Trophoblast cell (in vitro differentiated cells and primary cell): ENCODE results near the gene GOLGA3.
"Not testable (repeated sequence)": the region's sequence is repeated elsewhere in the genome, so short reads cannot be mapped to it uniquely, and the experiment has no call there.

Experiments
- DNase-seq, 2 donors: peaks; one replicate each; pipeline ENCODE4 v3.0.0-alpha.2; 2016
- H2AFZ ChIP-seq: 2 replicates; pipeline ENCODE4 v1.6.1; 2013; ENCODE audit warnings: low read length, moderate library complexity, mild to moderate bottlenecking; ENCODE audit not compliant: insufficient read depth, poor library complexity
- H2AK5ac ChIP-seq: 2 replicates; pipeline ENCODE4 v1.6.1; 2013; ENCODE audit warnings: mild to moderate bottlenecking, low read length
- H2BK120ac ChIP-seq: 2 replicates; pipeline ENCODE4 v1.6.1; 2013; ENCODE audit warnings: low read length, mild to moderate bottlenecking, moderate library complexity; ENCODE audit not compliant: insufficient read depth, poor library complexity
- H2BK12ac ChIP-seq: 2 replicates; pipeline ENCODE4 v1.6.1; 2013; ENCODE audit warnings: mild to moderate bottlenecking, low read length, moderate library complexity
- H2BK5ac ChIP-seq: 2 replicates; pipeline ENCODE4 v1.6.1; 2013; ENCODE audit warnings: low read length, low read depth, moderate library complexity, mild to moderate bottlenecking; ENCODE audit not compliant: poor library complexity
- H3K14ac ChIP-seq: 2 replicates; pipeline ENCODE4 v1.6.1; 2013; ENCODE audit warnings: mild to moderate bottlenecking, low read length
- H3K18ac ChIP-seq: 2 replicates; pipeline ENCODE4 v1.6.1; 2013; ENCODE audit warnings: mild to moderate bottlenecking, low read length
- H3K23ac ChIP-seq: 2 replicates; pipeline ENCODE4 v1.6.1; 2013; ENCODE audit warnings: low read length
- H3K27ac ChIP-seq: 2 replicates; pipeline ENCODE4 v1.5.1; 2013; ENCODE audit warnings: low read depth, mild to moderate bottlenecking, inconsistent platforms, low read length, moderate library complexity
- H3K27me3 ChIP-seq: 2 replicates; pipeline ENCODE4 v1.6.1; 2013; ENCODE audit warnings: inconsistent platforms, mild to moderate bottlenecking, low read length, moderate library complexity; ENCODE audit not compliant: insufficient read depth
- H3K36me3 ChIP-seq, 2 experiments: 1 replicate in 1 of 2; 2 replicates in 1 of 2; pipeline ENCODE4 v1.6.1; 2013; ENCODE audit warnings: low read length in 2 of 2, mild to moderate bottlenecking in 2 of 2, moderate library complexity in 1 of 2; ENCODE audit not compliant: insufficient read depth in 2 of 2, control insufficient read depth in 1 of 2
- H3K4ac ChIP-seq: 2 replicates; pipeline ENCODE4 v1.6.1; 2013; ENCODE audit warnings: low read depth, mild to moderate bottlenecking, low read length, moderate library complexity
- H3K4me1 ChIP-seq, 2 experiments: 1 replicate in 1 of 2; 2 replicates in 1 of 2; pipeline ENCODE4 v1.6.1; 2013; ENCODE audit warnings: low read length in 2 of 2, mild to moderate bottlenecking in 2 of 2, moderate library complexity in 1 of 2; ENCODE audit not compliant: insufficient read depth in 2 of 2, control insufficient read depth in 1 of 2
- H3K4me2 ChIP-seq: 2 replicates; pipeline ENCODE4 v1.6.1; 2013; ENCODE audit warnings: inconsistent platforms, mild to moderate bottlenecking, low read length, moderate library complexity
- H3K4me3 ChIP-seq: 2 replicates; pipeline ENCODE4 v1.5.1; 2013; ENCODE audit warnings: mild to moderate bottlenecking, low read depth, low read length, inconsistent platforms
- H3K79me1 ChIP-seq: one replicate; pipeline ENCODE4 v1.6.1; 2013; ENCODE audit warnings: low read length
- H3K79me2 ChIP-seq: 2 replicates; pipeline ENCODE4 v1.6.1; 2013; ENCODE audit warnings: low read length, mild to moderate bottlenecking; ENCODE audit not compliant: control insufficient read depth, insufficient read depth, poor library complexity
- H3K9ac ChIP-seq: 2 replicates; pipeline ENCODE4 v1.6.1; 2013; ENCODE audit warnings: mild to moderate bottlenecking, low read length
- H3K9me3 ChIP-seq: 2 replicates; pipeline ENCODE4 v1.6.1; 2013; ENCODE audit warnings: low read depth, mild to moderate bottlenecking, control low read depth, inconsistent platforms, low read length; ENCODE audit not compliant: insufficient read depth
- H4K12ac ChIP-seq: 2 replicates; pipeline ENCODE4 v1.6.1; 2013; ENCODE audit warnings: low read depth, mild to moderate bottlenecking, low read length, moderate library complexity
- H4K8ac ChIP-seq: 2 replicates; pipeline ENCODE4 v1.6.1; 2013; ENCODE audit warnings: low read depth, mild to moderate bottlenecking, low read length, moderate library complexity
- H4K91ac ChIP-seq: one replicate; pipeline ENCODE4 v1.6.1; 2013; ENCODE audit warnings: low read depth, mild to moderate bottlenecking, low read length, moderate library complexity
- WGBS: extraction: QIAGEN DNeasy Blood & Tissue Kit; methylation state at CpG from one replicate; pipeline ENCODE4 v1.1.7; 2013; ENCODE audit warnings: missing lambda C conversion rate; ENCODE audit not compliant: insufficient read length, insufficient coverage; ENCODE audit errors: extremely low coverage; 5-methylcytosine and 5-hydroxymethylcytosine counted together

Gene GOLGA3

DNA sequence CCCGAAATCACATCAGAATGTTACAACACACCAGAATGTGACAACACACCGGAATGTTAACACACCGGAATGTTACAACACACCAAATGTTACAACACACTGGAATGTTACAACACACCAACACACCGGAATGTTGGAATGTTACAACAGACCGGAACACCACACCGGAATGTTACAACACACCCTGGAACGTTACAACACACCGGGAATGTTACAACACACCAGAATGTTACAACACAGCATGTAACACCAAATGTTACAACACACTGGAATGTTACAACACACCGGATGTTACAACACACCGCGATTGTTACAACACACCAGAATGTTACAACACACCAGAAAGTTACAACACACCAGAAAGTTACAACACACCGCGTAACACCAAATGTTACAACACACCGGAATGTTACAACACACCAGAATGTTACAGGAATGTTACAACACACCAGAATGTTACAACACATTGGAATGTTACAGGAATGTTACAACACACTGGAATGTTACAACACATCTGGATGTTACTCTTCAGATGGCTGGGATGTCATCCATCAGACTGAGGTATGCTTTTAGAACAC lies 37.7 kb upstream of the GOLGA3 start:
- Histone ChIP-seq H3K18ac (peak overlapping the region; percentile 19), H2BK12ac (no peak overlapping the region), H2BK120ac (no peak overlapping the region), H4K8ac (no peak overlapping the region), H3K4ac (no peak overlapping the region), H3K79me2 (no peaks in the 10 kb centered on the region), H3K4me3 (no peak overlapping the region), H3K27ac (peak overlapping the region; percentile 14), H3K27me3 (no peaks in the 10 kb centered on the region), H3K79me1 (peaks cover 4% of the 10 kb centered on the region), H3K9me3 (peaks cover 4% of the 10 kb centered on the region), H2AFZ (no peak overlapping the region), H3K4me2 (no peak overlapping the region), H3K4me1 (peaks cover 11 to 12% of the 10 kb centered on the region in 2 experiments), H3K14ac (no peak overlapping the region), H4K12ac (no peak overlapping the region), H3K9ac (no peak overlapping the region), H3K23ac (no peak overlapping the region), H3K36me3 (peaks cover 47 to 52% of the 10 kb centered on the region in 2 experiments), H4K91ac (no peak overlapping the region), H2AK5ac (no peak overlapping the region), H2BK5ac (no peak overlapping the region)
- no CpG with 5 or more reads among the region's 14 CpGs for WGBS
- peak; percentile 67 to 86 for DNase-seq

DNA sequence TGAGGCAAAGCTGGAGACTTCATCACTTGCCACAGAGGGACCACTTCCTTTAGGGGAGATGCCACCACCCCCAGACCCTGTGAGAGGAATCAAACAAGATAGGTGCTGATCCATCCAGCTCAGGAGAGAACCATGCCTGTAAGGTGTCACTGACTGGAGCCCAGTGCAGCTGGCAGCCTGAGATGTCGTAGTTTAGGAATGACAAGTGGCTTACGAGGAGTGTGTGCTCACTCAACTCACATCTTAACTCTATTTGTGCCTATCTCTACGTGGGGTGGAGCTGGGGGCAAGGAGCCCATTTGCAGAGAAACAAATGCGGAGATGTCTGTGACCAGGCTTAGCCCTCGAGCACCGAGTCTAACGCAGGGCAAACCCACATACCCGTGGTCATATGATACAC lies 32.9 kb upstream of the GOLGA3 start:
- Histone ChIP-seq H3K23ac (no peak overlapping the region), H2AFZ (no peak overlapping the region), H3K18ac (no peak overlapping the region), H3K4ac (no peak overlapping the region), H2BK5ac (no peak overlapping the region), H2BK12ac (no peak overlapping the region), H4K8ac (no peak overlapping the region), H3K9ac (peak overlapping the region; percentile 34), H3K4me2 (no peak overlapping the region), H2BK120ac (no peak overlapping the region), H3K36me3 (peaks cover 46 to 57% of the 10 kb centered on the region in 2 experiments), H3K27ac (no peak overlapping the region), H2AK5ac (no peak overlapping the region), H3K79me2 (no peaks in the 10 kb centered on the region), H4K91ac (no peak overlapping the region), H3K4me3 (no peak overlapping the region), H3K79me1 (peaks cover 4% of the 10 kb centered on the region), H3K14ac (no peak overlapping the region), H4K12ac (no peak overlapping the region), H3K4me1 (peaks cover 3 to 5% of the 10 kb centered on the region in 2 experiments), H3K9me3 (peaks cover 2% of the 10 kb centered on the region), H3K27me3 (no peaks in the 10 kb centered on the region)
- WGBS, result no CpG with 5 or more reads among the region's 8 CpGs
- DNase-seq, result no peak

DNA sequence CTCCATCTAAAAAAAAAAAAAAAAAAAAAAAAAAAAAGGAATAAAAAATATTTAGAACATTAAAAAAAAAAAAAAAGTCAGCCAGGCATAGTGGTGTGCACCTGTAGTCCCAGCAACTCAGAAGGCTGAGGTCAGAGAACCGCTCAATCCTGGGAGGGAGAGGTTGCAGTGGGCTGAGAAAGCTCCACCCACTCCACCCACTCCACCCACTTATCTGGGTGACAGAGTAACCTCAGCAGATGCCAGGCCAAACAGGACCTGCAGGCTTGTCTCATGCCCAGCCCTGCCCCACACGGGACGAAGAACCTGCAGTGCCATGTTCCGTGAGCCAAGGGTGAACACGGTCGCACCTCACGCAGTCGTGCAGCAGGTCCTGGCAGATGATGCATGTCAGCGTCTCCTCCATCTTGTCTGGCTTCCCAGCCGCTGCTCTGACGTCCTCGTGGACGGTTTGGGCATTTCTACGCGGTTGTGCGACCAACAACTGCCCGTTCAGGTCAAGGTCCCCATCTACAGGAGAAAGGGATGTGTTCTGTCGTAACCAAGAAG lies 30.1 kb upstream of the GOLGA3 start:
- Histone ChIP-seq H3K9ac (no peak overlapping the region), H4K8ac (no peak overlapping the region), H3K79me2 (no peaks in the 10 kb centered on the region), H3K4me2 (no peak overlapping the region), H4K12ac (no peak overlapping the region), H3K14ac (no peak overlapping the region), H3K79me1 (no peaks in the 10 kb centered on the region), H3K4me3 (peak overlapping the region; percentile 5), H3K4ac (no peak overlapping the region), H3K27me3 (no peaks in the 10 kb centered on the region), H3K9me3 (peaks cover 4% of the 10 kb centered on the region), H2BK12ac (no peak overlapping the region), H2AK5ac (no peak overlapping the region), H2BK5ac (no peak overlapping the region), H2BK120ac (no peak overlapping the region), H3K18ac (no peak overlapping the region), H2AFZ (no peak overlapping the region), H3K4me1 (no peaks in the 10 kb centered on the region), H3K36me3 (peaks cover 64 to 69% of the 10 kb centered on the region in 2 experiments), H3K27ac (no peak overlapping the region), H3K23ac (no peak overlapping the region), H4K91ac (no peak overlapping the region)
- no peak for DNase-seq
- WGBS, result no CpG with 5 or more reads among the region's 18 CpGs

DNA sequence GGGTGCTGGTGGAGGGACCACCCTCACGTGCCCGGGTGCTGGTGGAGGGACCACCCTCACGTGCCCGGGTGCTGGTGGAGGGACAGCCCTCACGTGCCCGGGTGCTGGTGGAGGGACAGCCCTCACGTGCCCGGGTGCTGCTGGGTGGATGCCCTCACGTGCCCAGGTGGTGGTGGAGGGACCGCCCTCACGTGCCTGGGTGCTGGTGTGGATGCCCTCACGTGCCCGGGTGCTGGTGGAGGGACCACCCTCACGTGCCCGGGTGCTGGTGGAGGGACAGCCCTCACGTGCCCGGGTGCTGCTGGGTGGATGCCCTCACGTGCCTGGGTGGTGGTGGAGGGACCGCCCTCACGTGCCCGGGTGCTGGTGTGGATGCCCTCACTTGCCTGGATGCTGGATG lies 28.4 kb upstream of the GOLGA3 start:
- not testable (repeated sequence) for H3K4me1 ChIP-seq, H3K23ac ChIP-seq, H3K9ac ChIP-seq, H4K91ac ChIP-seq, DNase-seq, H3K27ac ChIP-seq, H3K4ac ChIP-seq, H3K79me2 ChIP-seq, H4K8ac ChIP-seq, H3K4me2 ChIP-seq, H3K14ac ChIP-seq, H3K79me1 ChIP-seq, H2AFZ ChIP-seq, H2BK12ac ChIP-seq, H3K27me3 ChIP-seq, H3K9me3 ChIP-seq, H3K18ac ChIP-seq, H2BK5ac ChIP-seq, H4K12ac ChIP-seq, H2BK120ac ChIP-seq, H2AK5ac ChIP-seq
- peaks cover 75 to 81% of the 10 kb centered on the region in 2 experiments for H3K36me3 ChIP-seq
- peak overlapping the region; percentile 9 for H3K4me3 ChIP-seq
- no CpG with 5 or more reads among the region's 21 CpGs for WGBS
